GM12801 (cell line): Measurements from ENCODE around the gene WNT1.

ENCODE experiments used
- CTCF ChIP-seq: IDR thresholded peaks from one replicate; pipeline ENCODE4 v1.5.1; 2011; ENCODE audit warnings: control low read depth; ENCODE audit not compliant: insufficient read length; ENCODE audit errors: extremely low read depth

The WNT1 gene

GRCh38 chr12:48954061-48954460 lies 24.1 kb upstream of the WNT1 start:
- no peak for TF ChIP-seq CTCF

DNA sequence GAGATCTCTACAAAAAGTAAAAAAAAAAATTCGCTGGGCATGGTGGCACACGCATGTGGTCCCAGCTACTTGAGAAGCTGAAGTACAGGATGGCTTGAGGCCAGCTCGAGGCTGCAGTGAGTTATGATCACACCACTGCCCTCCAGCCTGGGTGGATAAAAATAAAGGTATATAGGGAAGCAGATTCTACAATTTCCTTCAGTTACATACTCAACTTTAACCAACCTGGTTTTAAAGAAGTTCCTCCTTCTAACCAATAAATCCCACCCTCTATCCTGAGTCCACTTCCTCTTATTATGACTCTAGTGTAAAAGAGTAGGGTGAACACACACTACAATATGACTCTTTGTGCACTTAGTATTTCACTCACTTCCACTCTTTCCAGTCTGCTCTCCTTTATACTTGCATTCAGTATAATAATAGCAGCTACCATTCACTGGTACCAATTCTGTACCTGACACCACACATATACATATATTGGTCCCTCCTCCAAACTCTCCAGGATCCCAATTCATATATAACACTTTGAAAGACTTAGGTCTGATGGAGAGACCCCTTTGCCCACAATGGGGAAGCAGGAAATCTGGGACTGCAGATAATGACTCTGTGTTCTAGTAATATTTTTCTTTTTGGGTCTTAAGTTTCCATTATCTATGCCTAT lies 23.2 kb upstream of the WNT1 start:
- TF ChIP-seq CTCF = no peak

- no peak for TF ChIP-seq CTCF
Observed at GRCh38 chr12:48956279-48957140, 21.6 kb upstream of the WNT1 start.

GRCh38 chr12:48957141-48958048 lies 20.7 kb upstream of the WNT1 start, which contains the start of gene ARF3:
Gene ARF3, minus strand, starts transcription at chr12:48957487. Its CDS starts 16,392 bp downstream, at chr12:48941095.
- TF ChIP-seq CTCF = no peak

DNA sequence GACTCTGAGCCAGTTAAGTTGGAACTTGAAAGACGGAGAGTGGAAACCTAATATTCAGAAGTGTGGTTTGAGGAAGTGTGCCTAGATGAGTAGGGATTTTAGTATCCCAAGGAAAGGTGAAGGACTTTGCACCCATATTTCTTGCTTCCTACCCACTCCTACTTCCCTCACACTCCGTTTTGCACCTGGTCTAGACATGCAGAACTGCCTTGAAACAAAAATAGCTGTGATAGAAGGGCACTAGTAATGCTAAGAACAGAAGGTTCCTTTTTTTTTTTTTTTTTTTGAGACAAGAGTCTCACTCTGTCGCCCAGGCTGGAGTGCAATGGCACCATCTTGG lies 20.1 kb upstream of the WNT1 start:
- no peak for TF ChIP-seq CTCF

DNA sequence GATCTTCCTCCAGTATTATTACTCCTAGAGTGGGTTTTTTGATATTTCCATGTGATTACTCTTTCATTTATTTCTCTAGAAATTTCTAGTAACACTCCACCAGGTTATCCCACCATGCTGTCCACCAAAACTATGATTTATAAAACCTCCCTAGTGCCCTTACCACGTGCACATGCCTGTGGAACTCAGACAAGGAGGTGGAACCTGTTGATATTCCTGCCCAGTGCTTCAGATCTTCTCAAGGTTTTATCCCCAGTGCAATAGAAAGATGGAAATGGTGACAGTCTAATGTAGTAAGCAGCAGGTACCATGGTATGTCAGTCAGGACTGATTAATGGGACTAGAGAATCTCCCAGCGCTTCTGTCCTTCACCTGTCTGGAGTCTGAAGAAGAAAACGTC lies 17.3 kb upstream of the WNT1 start:
- TF ChIP-seq CTCF = no peak

- TF ChIP-seq CTCF = no peak
Observed at GRCh38 chr12:48961331-48961730, 16.8 kb upstream of the WNT1 start.
